ENCODE results near the gene PTPRD. TPM values are rescaled to one million over a fixed set of nuclear protein-coding genes. Genes with fewer than 3 reads are reported as not detected.

The PTPRD gene
- total RNA-seq, 2 donors from 2014 or later: 60.1 to 75.7 TPM

DNA sequence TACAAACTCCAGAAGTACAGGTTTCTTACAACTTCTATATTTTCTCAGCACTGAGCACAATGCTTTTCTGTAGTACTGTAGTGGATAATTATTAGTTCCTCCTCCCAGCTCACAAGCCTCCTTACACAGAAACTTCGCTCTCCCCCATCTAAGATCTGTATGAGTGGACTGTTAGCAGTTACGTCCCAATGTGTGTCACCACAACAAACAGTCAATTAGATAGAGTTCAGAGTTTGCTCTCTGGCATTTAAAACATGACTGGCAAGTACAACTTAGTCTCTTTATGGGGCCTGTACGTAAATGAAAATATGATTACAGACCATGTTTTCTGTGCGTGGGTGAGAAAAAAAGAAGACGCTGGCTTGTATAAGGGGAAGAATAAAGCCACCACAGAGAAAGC is 2181.9 kb downstream of the PTPRD start:
- TF ChIP-seq, protein P1, sequence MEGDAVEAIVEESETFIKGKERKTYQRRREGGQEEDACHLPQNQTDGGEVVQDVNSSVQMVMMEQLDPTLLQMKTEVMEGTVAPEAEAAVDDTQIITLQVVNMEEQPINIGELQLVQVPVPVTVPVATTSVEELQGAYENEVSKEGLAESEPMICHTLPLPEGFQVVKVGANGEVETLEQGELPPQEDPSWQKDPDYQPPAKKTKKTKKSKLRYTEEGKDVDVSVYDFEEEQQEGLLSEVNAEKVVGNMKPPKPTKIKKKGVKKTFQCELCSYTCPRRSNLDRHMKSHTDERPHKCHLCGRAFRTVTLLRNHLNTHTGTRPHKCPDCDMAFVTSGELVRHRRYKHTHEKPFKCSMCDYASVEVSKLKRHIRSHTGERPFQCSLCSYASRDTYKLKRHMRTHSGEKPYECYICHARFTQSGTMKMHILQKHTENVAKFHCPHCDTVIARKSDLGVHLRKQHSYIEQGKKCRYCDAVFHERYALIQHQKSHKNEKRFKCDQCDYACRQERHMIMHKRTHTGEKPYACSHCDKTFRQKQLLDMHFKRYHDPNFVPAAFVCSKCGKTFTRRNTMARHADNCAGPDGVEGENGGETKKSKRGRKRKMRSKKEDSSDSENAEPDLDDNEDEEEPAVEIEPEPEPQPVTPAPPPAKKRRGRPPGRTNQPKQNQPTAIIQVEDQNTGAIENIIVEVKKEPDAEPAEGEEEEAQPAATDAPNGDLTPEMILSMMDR (IDR thresholded peaks at IDR 0.05): no peak
- no peaks in the 10 kb centered on the region for H3K36me3 ChIP-seq
- H3K4me1 ChIP-seq: no peaks in the 10 kb centered on the region
- H3K4me3 ChIP-seq: no peak overlapping the region
- H3K9ac ChIP-seq (ENCODE audit: low read depth in 2 of 2, low read length in 2 of 2): no peak overlapping the region
- H3K27ac ChIP-seq: no peak overlapping the region
- no peaks in the 10 kb centered on the region for H3K9me3 ChIP-seq
- no peaks in the 10 kb centered on the region for H3K27me3 ChIP-seq
- intact Hi-C loops (cut with DNase I): no loop called here
- DNase-seq: no peak

- Histone ChIP-seq H3K4me3 (no peak overlapping the region), H3K27ac (no peak overlapping the region), H3K9ac (ENCODE audit: low read depth in 2 of 2, low read length in 2 of 2) (no peak overlapping the region), H3K27me3 (no peaks in the 10 kb centered on the region), H3K36me3 (no peaks in the 10 kb centered on the region), H3K9me3 (no peaks in the 10 kb centered on the region), H3K4me1 (no peaks in the 10 kb centered on the region)
- intact Hi-C loops (cut with DNase I): no loop called here
- no peak for DNase-seq
- TF ChIP-seq, protein P1 (IDR thresholded peaks at IDR 0.05): no peak
Observed at GRCh38 chr9:8429768-8430167, 2183.0 kb downstream of the PTPRD start.

- H3K27ac ChIP-seq: no peak overlapping the region
- no peak overlapping the region for H3K4me3 ChIP-seq
- H3K36me3 ChIP-seq: no peaks in the 10 kb centered on the region
- no peaks in the 10 kb centered on the region for H3K27me3 ChIP-seq
- no peak overlapping the region for H3K9ac ChIP-seq (ENCODE audit: low read depth in 2 of 2, low read length in 2 of 2)
- TF ChIP-seq, protein P1 (IDR thresholded peaks at IDR 0.05): no peak
- no peaks in the 10 kb centered on the region for H3K4me1 ChIP-seq
- intact Hi-C loops (cut with DNase I): no loop called here
- H3K9me3 ChIP-seq: no peaks in the 10 kb centered on the region
- DNase-seq: no peak
Observed at GRCh38 chr9:8429157-8429556, 2183.6 kb downstream of the PTPRD start.

- Histone ChIP-seq H3K9me3 (no peaks in the 10 kb centered on the region), H3K4me1 (no peaks in the 10 kb centered on the region), H3K9ac (ENCODE audit: low read depth in 2 of 2, low read length in 2 of 2) (no peak overlapping the region), H3K27me3 (no peaks in the 10 kb centered on the region), H3K36me3 (no peaks in the 10 kb centered on the region), H3K27ac (no peak overlapping the region), H3K4me3 (no peak overlapping the region)
- TF ChIP-seq, protein P1 (IDR thresholded peaks at IDR 0.05): no peak
- intact Hi-C loops (cut with DNase I): no loop called here
- DNase-seq: no peak
Observed at GRCh38 chr9:8428389-8428788, 2184.4 kb downstream of the PTPRD start.

GRCh38 chr9:8424786-8425410 is 2187.9 kb downstream of the PTPRD start:
- Histone ChIP-seq H3K4me3 (no peak overlapping the region), H3K36me3 (no peaks in the 10 kb centered on the region), H3K9me3 (no peaks in the 10 kb centered on the region), H3K27me3 (no peaks in the 10 kb centered on the region), H3K27ac (no peak overlapping the region), H3K4me1 (no peaks in the 10 kb centered on the region), H3K9ac (ENCODE audit: low read depth in 2 of 2, low read length in 2 of 2) (no peak overlapping the region)
- intact Hi-C loops (cut with DNase I): no loop called here
- TF ChIP-seq, protein P1 (IDR thresholded peaks at IDR 0.05): no peak
- DNase-seq: no peak
